HG03521 (cell line): Measurements from ENCODE around the gene C19orf33.

ENCODE experiments used
- ATAC-seq: cut with Tn5 transposase; IDR thresholded peaks from one replicate; pipeline ENCODE4 v1.9.1; 2021; ENCODE audit warnings: mild to moderate bottlenecking, moderate library complexity; ENCODE audit not compliant: unreplicated experiment

C19orf33 gene

DNA sequence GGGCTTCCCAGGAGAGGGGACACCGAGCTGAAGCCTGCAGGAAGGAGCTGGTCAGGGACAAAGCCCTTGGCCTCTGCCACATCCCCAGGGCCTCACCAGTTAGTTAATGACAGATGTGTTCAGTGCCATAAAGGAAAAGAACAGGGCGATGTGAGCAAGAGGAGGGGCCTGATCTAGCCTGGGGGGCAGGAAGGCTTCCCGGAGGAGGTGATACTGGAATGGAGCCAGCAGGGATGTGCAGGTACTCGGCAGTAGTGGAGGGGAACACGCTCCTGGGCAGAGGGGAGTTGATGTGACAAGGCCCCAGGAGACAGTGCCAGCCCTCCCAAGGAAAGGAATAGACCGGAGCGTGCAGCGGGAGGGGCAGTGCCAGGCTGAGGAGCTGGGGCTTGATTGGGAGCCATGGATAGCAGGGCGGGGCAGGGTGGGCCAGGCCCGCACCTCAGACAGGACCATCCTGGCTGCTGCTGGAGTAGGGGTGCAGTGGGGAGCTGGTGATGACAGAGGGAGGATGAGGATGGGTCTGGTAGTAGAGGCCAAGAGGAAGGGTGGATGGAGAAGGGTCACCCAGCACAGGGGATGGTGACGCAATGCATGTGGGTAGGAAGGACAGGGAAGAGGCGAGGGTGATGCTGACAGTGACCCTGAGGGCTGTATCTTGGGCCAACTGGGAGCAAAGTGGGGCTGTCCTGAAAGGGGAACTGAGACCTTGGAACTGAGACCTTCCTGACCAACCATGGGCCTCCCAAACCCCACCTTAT, 4.1 kb downstream of the C19orf33 start:
- ATAC-seq = no peak

DNA sequence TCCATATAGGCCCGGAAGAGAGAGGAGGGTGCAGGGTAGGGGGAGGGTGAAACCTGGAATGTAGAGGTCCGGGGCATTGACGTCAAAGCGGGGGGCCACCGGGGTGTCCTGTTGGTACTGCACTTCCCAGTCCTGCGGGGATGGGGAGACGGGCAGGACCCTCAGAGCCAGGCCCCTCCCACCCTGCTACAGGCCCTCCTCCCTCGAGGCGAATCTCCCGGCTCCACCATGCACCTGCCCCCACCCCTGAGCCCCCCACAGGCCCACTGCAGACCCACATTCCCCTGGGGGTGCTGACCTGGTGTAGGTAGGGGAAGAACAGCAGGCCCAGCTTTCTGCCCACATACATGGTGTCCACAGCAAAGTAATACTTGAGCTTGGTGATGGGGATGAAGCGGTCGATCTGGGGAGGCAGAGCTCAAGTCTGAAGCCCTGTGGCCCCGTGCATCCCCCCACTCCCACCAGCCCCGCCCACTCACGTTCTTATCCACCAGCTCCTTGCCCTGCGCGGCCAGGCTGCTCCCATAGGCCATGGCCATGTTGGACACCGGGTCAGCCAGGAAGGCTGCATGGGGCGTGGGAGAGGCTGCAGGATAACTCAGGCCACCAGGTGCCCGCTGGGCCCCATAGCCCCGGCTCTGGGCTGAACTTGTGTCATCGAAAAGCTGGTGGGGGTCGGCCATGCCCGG, 5.0 kb downstream of the C19orf33 start:
- no peak for ATAC-seq

DNA sequence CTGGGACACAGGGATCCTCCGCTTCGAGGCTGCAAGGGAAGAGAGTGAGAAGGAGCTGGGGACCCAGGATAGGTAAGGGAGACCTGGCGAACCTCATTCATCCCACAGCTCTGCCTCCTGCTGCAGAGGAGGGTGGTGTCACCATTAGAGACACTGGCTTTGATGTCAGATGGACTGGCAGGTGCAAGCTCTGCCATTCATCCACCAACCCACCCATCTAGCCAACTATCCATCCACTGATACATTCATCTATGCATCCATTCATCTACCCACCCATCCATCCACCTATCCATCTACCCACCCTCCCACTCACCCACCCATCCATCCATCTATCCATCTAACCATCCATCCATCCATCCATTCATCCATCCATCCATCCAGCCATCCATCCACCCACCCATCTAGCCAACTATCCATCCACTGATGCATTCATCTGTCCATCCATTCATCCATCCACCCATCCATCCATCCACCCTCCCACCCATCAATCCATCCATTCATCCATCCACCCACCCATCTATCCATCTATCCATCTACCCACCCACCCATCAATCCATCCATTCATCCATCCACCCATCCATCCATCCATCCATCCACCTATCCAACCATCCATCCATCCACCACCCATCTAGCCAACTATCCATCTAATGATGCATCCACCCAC, 5.7 kb downstream of the C19orf33 start:
- no peak for ATAC-seq

DNA sequence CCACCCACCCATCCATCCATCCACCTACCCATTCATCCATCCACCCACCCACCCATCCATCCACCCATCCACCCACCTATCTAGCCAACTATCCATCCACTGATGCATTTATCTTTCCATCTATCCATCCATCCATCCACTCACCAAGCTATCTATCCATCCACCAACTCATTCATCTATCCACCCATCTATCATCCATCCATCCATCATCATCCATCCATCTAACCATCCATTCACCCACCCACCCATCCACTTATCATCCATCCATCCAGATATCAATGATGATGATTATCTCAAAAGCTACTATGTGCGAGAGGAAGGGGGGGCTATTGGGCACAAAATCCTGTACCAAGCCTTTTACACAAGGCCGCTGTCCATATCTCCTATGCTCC, 6.2 kb downstream of the C19orf33 start:
- no peak for ATAC-seq

DNA sequence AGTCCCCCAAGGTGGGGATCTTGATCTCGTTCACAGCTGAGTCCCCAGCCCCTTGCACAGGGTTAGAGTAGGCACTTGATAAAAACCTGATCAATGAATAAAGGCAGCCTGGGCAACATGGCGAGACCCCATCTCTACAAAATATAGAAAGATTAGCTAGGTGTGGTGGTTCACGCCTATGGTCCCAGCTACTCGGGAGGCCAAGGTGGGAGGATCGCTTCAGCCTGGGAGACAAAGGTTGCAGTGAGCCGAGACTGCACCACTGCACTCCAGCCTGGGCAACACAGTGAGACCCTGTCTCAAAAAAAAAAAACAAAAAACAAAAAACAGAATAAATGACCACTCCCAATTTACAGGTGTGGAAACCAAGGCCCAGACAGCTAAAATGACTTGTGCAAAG, 6.9 kb downstream of the C19orf33 start:
- no peak for ATAC-seq

- peak; percentile 87 for ATAC-seq
Measured at GRCh38 chr19:38315657-38316476, 11.8 kb downstream of the C19orf33 start, which contains the start of gene YIF1B. YIF1B (minus strand) TSS chr19:38315947; CDS start chr19:38315917, 30 bp downstream.

GRCh38 chr19:38316477-38317067, 12.5 kb downstream of the C19orf33 start:
- ATAC-seq = no peak

- no peak for ATAC-seq
Measured at GRCh38 chr19:38317104-38317612, 13.1 kb downstream of the C19orf33 start.

- no peak for ATAC-seq
Measured at GRCh38 chr19:38318660-38319059, 14.6 kb downstream of the C19orf33 start.

- no peak for ATAC-seq
Measured at GRCh38 chr19:38319421-38320258, 15.6 kb downstream of the C19orf33 start, which contains the start of gene KCNK6. KCNK6 (plus strand) TSS chr19:38319845; CDS start chr19:38319951, 106 bp downstream.

DNA sequence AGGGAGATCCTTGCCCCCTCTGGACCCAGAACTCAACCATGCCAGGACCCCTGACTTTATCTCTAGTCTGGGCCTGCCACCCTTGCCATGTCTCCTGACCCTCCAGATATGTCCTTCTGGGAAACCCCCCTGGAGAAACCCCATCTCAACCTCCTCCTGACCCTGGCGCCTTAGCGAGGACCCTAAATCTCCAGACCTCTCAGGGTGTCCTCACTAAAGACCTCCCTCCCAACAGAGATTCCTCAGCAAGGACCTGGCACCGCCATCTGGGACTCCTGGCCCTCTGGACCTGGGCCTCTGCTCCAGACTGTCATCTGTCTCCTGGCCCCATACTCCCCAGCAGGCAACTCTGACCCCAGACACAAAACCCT, 16.9 kb downstream of the C19orf33 start:
- no peak for ATAC-seq

- ATAC-seq = no peak
Measured at GRCh38 chr19:38321646-38322196, 17.7 kb downstream of the C19orf33 start.

- ATAC-seq = no peak
Measured at GRCh38 chr19:38323291-38323690, 19.2 kb downstream of the C19orf33 start.

- ATAC-seq = no peak
Measured at GRCh38 chr19:38324431-38324830, 20.4 kb downstream of the C19orf33 start.

DNA sequence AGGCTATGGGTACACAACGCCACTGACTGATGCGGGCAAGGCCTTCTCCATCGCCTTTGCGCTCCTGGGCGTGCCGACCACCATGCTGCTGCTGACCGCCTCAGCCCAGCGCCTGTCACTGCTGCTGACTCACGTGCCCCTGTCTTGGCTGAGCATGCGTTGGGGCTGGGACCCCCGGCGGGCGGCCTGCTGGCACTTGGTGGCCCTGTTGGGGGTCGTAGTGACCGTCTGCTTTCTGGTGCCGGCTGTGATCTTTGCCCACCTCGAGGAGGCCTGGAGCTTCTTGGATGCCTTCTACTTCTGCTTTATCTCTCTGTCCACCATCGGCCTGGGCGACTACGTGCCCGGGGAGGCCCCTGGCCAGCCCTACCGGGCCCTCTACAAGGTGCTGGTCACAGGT, 22.5 kb downstream of the C19orf33 start:
- no peak for ATAC-seq

DNA sequence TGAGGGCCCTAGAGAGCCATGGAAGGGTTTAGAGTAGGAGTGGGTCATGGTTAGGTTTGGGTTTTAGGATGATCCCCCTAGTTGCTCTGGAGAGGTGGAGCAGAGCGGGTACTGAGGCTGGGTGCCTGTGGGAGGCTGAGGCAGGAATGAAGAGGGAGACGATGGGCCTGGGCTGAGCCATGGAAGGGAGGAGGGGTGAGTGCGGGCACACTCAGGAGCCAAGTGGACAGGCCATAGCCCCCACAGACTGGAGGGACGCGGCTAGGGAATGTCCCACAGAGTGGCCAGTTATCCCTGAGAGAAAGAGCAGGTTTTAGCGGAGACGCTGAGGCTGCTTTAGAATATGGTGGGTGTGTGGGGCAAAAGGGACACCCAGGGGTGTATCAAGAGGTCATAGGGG, 25.6 kb downstream of the C19orf33 start:
- no peak for ATAC-seq

GRCh38 chr19:38331728-38332127, 27.7 kb downstream of the C19orf33 start:
- no peak for ATAC-seq

DNA sequence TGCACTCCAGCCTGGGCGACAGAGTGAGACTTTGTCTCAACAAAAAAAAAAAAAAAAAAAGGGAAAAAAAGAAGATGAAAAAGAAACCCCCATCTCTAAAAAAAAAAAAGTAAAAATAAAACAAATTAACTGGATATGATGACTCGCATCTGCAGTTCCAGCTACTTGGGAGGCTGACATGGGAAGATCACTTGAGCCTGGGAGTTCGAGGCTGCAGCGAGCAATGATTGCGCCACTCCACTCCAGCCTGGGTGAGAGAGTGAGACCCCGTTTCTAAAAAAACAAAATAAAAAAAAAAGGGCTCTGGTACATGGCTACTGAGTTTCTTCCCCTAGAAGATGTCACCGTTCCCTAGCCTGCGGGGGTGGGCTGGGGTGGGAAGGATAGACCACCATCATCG, 29.2 kb downstream of the C19orf33 start:
- ATAC-seq = no peak

DNA sequence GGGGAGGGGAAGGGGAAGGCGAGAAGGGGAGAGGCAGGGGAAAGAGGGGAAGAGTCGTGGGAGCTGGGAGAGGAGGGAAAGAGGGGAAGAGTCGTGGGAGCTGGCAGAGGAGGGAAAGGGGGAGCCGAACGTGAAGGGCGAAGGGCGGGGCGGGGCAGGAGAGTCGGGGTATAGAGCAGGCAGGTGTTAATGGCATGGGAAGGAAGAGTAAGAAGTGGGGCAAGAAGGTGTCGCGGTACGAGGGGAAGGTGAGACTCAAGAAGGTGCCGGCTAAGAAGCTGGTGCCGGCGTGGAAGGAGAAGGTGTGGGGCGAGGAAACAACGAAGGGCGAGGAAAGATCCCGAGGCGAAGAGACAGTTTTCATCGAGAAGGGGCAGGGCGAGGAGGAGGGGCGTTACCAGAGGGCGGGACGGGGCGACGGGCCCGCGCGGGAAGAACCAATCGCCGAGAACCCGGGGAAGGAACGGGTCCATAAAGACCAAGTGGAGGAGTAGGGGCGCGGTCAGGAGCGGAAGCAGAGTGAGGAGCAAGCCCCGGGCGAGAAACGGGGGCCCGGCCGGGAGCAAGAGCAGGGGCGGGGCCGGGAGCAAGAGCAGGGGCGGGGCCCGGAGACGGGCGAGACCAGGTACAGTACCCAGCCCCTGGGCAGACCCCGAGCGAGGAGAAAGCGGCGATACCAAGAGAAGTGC, 32.0 kb downstream of the C19orf33 start:
- ATAC-seq = peak; percentile 59
